Measurements from ENCODE around the gene WLS.

DNA sequence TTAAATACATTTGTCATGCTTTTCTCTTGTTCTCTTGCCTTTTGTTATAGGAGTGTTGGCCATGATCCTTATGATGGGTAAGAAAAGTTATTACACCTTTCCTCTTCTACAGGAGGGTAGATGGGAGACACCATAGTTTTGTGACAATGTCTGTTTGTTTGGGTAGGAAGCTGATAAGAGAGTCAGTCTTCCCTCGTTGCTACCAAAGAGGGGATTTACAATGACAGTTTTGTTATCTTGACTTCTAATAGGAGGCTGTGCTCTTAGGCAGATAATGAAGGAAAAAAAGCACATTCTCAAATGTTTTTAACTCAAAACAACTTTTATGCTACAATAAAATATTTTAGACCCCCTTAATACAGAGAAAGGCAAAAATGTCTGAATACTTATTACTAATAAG is 48.0 kb upstream of the WLS start:
- TF ChIP-seq, protein P1, sequence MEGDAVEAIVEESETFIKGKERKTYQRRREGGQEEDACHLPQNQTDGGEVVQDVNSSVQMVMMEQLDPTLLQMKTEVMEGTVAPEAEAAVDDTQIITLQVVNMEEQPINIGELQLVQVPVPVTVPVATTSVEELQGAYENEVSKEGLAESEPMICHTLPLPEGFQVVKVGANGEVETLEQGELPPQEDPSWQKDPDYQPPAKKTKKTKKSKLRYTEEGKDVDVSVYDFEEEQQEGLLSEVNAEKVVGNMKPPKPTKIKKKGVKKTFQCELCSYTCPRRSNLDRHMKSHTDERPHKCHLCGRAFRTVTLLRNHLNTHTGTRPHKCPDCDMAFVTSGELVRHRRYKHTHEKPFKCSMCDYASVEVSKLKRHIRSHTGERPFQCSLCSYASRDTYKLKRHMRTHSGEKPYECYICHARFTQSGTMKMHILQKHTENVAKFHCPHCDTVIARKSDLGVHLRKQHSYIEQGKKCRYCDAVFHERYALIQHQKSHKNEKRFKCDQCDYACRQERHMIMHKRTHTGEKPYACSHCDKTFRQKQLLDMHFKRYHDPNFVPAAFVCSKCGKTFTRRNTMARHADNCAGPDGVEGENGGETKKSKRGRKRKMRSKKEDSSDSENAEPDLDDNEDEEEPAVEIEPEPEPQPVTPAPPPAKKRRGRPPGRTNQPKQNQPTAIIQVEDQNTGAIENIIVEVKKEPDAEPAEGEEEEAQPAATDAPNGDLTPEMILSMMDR (IDR thresholded peaks at IDR 0.05), result no peak
- TF ChIP-seq POLR2A (IDR thresholded peaks at IDR 0.05), result no peak
